T-cell (primary cell): ENCODE measurements around the gene TUBA4A. TPM values are rescaled to one million over a fixed set of nuclear protein-coding genes. Genes with fewer than 3 reads are reported as not detected.

ENCODE experiments used
- ATAC-seq, 4 experiments: fragments of 200-7000 bp in 3 of 4; fragments of 150-1000 bp in 1 of 4; cut with Tn5 transposase; replicated peaks in 1 of 4; 1 replicate in 3 of 4; 2 replicates in 1 of 4; pipeline ENCODE4 v1.10.0; 2021; ENCODE audit warnings: moderate library complexity in 3 of 4, mild to moderate bottlenecking in 2 of 4, moderate number of reproducible peaks in 1 of 4
- CTCF ChIA-PET, 2 donors: fragments of 300-600 bp; sonication (Branson Sonifier 250); formaldehyde crosslinking; loops; one replicate each; lab custom pipeline; 2022; ENCODE audit warnings: antibody characterized with exemption in 2 of 2; lab: Charles Lee
- POLR2A ChIA-PET, 2 donors: fragments of 300-600 bp; sonication (Branson Sonifier 250); formaldehyde crosslinking; loops; one replicate each; lab custom pipeline; 2022; ENCODE audit warnings: antibody characterized with exemption in 2 of 2; lab: Charles Lee
- DNase-seq, 35 experiments: peaks; one replicate each; pipeline versions ENCODE4 v3.0.0 to v3.0.0-alpha.2; 2013 to 2023
- H3K27ac ChIP-seq: one replicate; pipeline ENCODE4 v1.5.1; 2013; ENCODE audit warnings: low read length
- H3K27me3 ChIP-seq, 2 experiments: replicated peaks in 1 of 2; 1 replicate in 1 of 2; 2 replicates in 1 of 2; pipeline versions ENCODE4 v1.6.1 to v1.7.0; 2013; ENCODE audit warnings: low read length in 1 of 2, mixed read lengths in 1 of 2; ENCODE audit not compliant: control insufficient read depth in 2 of 2, insufficient read depth in 2 of 2; ENCODE audit errors: extremely low read depth in 1 of 2
- H3K36me3 ChIP-seq, 2 donors: 1 replicate in 1 of 2; 2 replicates in 1 of 2; pipeline versions ENCODE4 v1.6.1 to v1.7.0; 2013; ENCODE audit warnings: low read length in 1 of 2; ENCODE audit not compliant: control insufficient read depth in 2 of 2, insufficient read depth in 1 of 2; ENCODE audit errors: extremely low read depth in 1 of 2
- H3K4me1 ChIP-seq, 2 experiments: 1 replicate in 1 of 2; 2 replicates in 1 of 2; pipeline versions ENCODE4 v1.6.1 to v1.7.0; 2013; ENCODE audit warnings: low read length in 2 of 2, mixed read lengths in 1 of 2; ENCODE audit not compliant: insufficient read depth in 2 of 2, control insufficient read depth in 1 of 2; ENCODE audit errors: extremely low read depth in 1 of 2
- H3K4me3 ChIP-seq, 2 donors: 1 replicate in 1 of 2; 2 replicates in 1 of 2; pipeline versions ENCODE4 v1.5.1 to v1.7.0; 2013; ENCODE audit warnings: mild to moderate bottlenecking in 2 of 2, low read length in 1 of 2, moderate library complexity in 1 of 2; ENCODE audit not compliant: control insufficient read depth in 1 of 2; ENCODE audit errors: extremely low read depth in 1 of 2
- H3K9me3 ChIP-seq: 2 replicates; pipeline ENCODE4 v1.7.0; 2013
- H3K27ac Mint-ChIP-seq, 2 donors: one replicate each; pipeline ENCODE4 v1.8.0; 2020 to 2021; ENCODE audit warnings: mild to moderate bottlenecking in 2 of 2, mixed read lengths in 2 of 2
- H3K27me3 Mint-ChIP-seq, 2 donors: one replicate each; pipeline ENCODE4 v1.8.0; 2021 to 2022; ENCODE audit warnings: mixed read lengths in 2 of 2
- H3K36me3 Mint-ChIP-seq: one replicate; pipeline ENCODE4 v1.8.0; 2021; ENCODE audit warnings: mixed read lengths
- H3K4me1 Mint-ChIP-seq, 3 donors: one replicate each; pipeline ENCODE4 v1.8.0; 2020 to 2022; ENCODE audit warnings: mixed read lengths in 3 of 3, mild to moderate bottlenecking in 1 of 3
- H3K4me3 Mint-ChIP-seq, 3 donors: one replicate each; pipeline ENCODE4 v1.8.0; 2020 to 2022; ENCODE audit warnings: mild to moderate bottlenecking in 3 of 3, mixed read lengths in 3 of 3, moderate library complexity in 3 of 3
- H3K9me3 Mint-ChIP-seq, 3 donors: one replicate each; pipeline ENCODE4 v1.8.0; 2020 to 2022; ENCODE audit warnings: mixed read lengths in 3 of 3
- WGBS: methylation state at CpG from one replicate; pipeline ENCODE4 v1.1.5; 2013; ENCODE audit warnings: missing lambda C conversion rate; ENCODE audit not compliant: insufficient coverage; 5-methylcytosine and 5-hydroxymethylcytosine counted together
- total RNA-seq, 35 experiments: library from RNA in 6 of 35; stranded (reverse) in 6 of 35; fragments of 120-200 nt in 1 of 35; gene quantifications; one replicate each; pipeline versions ENCODE4 v1.2.1 to v1.2.4 and lab custom pipeline; 2013 to 2026

The TUBA4A gene
- total RNA-seq, 5 donors from 2014 or later (not counting 1 experiment from before 2014, with no cell fraction given), result 108 to 196 (median 121) TPM

DNA sequence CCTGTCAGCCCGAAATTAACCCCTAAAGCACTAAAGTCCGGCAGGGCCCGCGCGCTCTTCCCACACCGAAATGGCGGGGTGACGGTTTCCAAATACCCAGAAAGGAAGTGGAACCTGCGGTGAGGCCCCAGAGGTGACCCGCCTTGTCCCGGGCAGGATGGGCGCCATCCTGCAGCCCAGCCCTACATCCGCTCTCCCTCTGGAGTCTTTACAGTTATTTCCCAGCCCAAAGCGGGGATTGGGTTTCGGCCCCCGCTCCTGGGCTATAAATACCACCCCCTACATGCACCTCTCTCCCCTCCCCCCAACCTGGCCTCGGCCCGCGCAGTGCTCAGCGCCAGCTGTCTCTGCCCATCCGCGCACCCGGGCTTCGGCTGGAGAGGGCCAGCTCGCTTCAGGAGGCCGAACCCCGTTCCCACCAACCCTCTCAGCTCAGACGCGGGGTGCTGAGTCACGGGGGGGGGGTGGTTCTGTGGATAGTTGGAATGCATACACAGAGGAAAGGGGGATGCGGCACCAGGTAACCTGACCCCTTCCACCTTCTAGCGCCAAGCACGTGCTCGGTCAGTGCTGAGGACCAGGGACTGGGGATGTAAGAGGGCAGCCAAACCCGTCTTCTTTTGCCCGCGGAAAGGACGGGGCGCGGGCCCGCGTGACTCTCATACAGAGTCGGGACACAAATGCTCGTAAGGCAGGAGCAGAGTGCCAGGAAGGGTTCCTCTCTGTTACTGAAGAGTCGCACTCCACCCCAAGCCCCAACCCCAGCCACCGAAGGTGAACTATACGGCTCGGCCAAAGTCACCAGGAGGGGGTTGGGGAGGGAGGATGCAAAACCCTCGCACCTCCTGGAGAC is 592 bp downstream of the TUBA4A start, which contains the start of gene TUBA4B:
TUBA4B (plus strand) TSS at position 344 of the 853 bp plus-strand sequence; CDS start at position 509, 165 bp downstream.
- H3K4me3 Mint-ChIP-seq, result peak within 1 kb of the TSS; percentile 75 to 96 (median 83)
- WGBS, result 0% methylated on average over 21 of the region's 49 CpGs
- DNase-seq, result peak in 16 of 35 experiments; percentile 5 to 58 (median 27)
- no peaks in the 10 kb centered on the region for H3K9me3 Mint-ChIP-seq
- no peaks in the 10 kb centered on the region for H3K27me3 Mint-ChIP-seq
- ChIA-PET CTCF (interaction anchor here (0.6 to 2.5 kb wide), 9 partner anchors 24 to 350 kb away, joined by 3 to 38 read pairs (median 6); partner anchors contain the start of genes ANKZF1 (in 1 of the 2), ATG9A (in 1 of the 2), CNPPD1 (in 1 of the 2) and DNAJB2 (in 1 of the 2)), POLR2A (interaction anchor here (0.6 to 2.7 kb wide), 8 partner anchors 8 to 77 kb away, joined by 3 to 32 read pairs (median 4); partner anchors contain the start of genes GLB1L (in 2 of the 2), STK16 (in 2 of the 2), ABCB6 (in 1 of the 2) and ANKZF1 (in 1 of the 2))
- H3K36me3 Mint-ChIP-seq, result peaks cover 37% of the 10 kb centered on the region
- peaks cover 33 to 55% of the 10 kb centered on the region in 2 experiments for H3K4me1 ChIP-seq
- H3K27ac Mint-ChIP-seq, result peak within 1 kb of the TSS; percentile 98 to 99
- peak within 1 kb of the TSS; percentile 95 to 99 for H3K4me3 ChIP-seq
- peak within 1 kb of the TSS; percentile 94 for H3K27ac ChIP-seq
- H3K9me3 ChIP-seq, result no peaks in the 10 kb centered on the region
- peaks cover 56 to 57% (median 57%) of the 10 kb centered on the region in 3 donors for H3K4me1 Mint-ChIP-seq
- peak; percentile 28 to 38 (median 32) for ATAC-seq
- no peaks in the 10 kb centered on the region for H3K27me3 ChIP-seq
- peaks cover 15 to 38% of the 10 kb centered on the region in 2 donors for H3K36me3 ChIP-seq

DNA sequence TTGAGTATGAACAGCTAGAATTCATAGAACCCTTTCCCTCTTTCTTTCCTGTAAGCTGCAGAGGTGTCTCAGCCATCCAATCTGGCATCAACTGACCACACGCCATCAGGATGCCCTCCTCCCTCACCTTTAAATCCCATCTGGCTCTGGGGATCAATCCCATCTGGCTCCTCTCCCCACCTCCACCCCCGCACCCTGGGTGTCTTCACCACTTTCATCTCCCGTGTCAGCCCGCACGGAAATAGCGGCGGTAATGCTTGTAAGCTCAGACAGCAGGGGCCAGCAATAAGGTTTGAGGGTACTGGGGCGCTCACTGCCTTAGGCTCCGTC is 1.2 kb downstream of the TUBA4A start:
- ChIA-PET CTCF (interaction anchor here (0.6 to 1.2 kb wide), 5 partner anchors 26 to 50 kb away, joined by 3 to 6 read pairs (median 4); no protein-coding TSS in a partner anchor), POLR2A (interaction anchor here (0.6 to 2.7 kb wide), 7 partner anchors 7 to 75 kb away, joined by 3 to 32 read pairs (median 4); partner anchors contain the start of genes GLB1L (in 2 of the 2), STK16 (in 2 of the 2), ABCB6 (in 1 of the 2) and ANKZF1 (in 1 of the 2))
- Histone ChIP-seq H3K4me3 (peak overlapping the region; percentile 95 to 99), H3K27me3 (no peaks in the 10 kb centered on the region), H3K27ac (peak overlapping the region; percentile 94), H3K36me3 (peaks cover 15 to 41% of the 10 kb centered on the region in 2 donors), H3K9me3 (no peaks in the 10 kb centered on the region), H3K4me1 (peaks cover 36 to 61% of the 10 kb centered on the region in 2 experiments)
- peak in 2 of 4 experiments; percentile 3 to 4 for ATAC-seq
- peak in 12 of 35 experiments; percentile 22 to 57 (median 28) for DNase-seq
- H3K4me3 Mint-ChIP-seq, result peak overlapping the region; percentile 75 to 96 (median 83)
- WGBS, result 4% methylated on average over 9 of the region's 9 CpGs
- peaks cover 39% of the 10 kb centered on the region for H3K36me3 Mint-ChIP-seq
- H3K4me1 Mint-ChIP-seq, result peaks cover 62 to 63% (median 63%) of the 10 kb centered on the region in 3 donors
- H3K9me3 Mint-ChIP-seq, result no peaks in the 10 kb centered on the region
- no peaks in the 10 kb centered on the region for H3K27me3 Mint-ChIP-seq
- peak overlapping the region; percentile 98 to 99 for H3K27ac Mint-ChIP-seq

DNA sequence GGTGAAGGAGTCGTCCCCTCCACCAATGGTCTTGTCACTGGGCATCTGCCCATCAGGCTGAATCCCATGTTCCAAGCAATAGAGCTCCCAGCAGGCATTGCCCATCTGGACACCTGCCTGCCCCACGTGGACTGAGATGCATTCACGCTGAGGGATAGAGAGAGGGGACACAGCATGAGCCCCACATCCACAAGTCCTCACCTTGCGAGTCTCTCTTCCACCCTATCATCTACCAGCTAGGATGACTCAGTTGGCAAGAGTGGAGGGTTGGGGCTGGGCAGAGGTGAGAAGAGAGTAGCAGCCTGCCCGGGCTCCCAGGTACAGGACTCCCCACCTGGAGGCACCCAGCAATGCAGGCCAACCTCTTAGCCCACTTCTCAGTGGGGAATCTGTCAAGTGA is 1.6 kb downstream of the TUBA4A start:
- H3K27ac ChIP-seq, result peak overlapping the region; percentile 94
- Mint-ChIP-seq H3K27me3 (no peaks in the 10 kb centered on the region), H3K36me3 (peaks cover 39% of the 10 kb centered on the region), H3K27ac (peak overlapping the region; percentile 98 to 99), H3K9me3 (no peaks in the 10 kb centered on the region), H3K4me3 (peak overlapping the region; percentile 75 to 96 (median 83)), H3K4me1 (peaks cover 66 to 67% (median 67%) of the 10 kb centered on the region in 3 donors)
- ChIA-PET CTCF (interaction anchor here (0.6 to 1.2 kb wide), 4 partner anchors 26 to 50 kb away, joined by 3 to 4 read pairs (median 4); partner anchors contain the start of gene DNAJB2 (in 1 of the 2)), POLR2A (interaction anchor here (0.6 to 1.7 kb wide), 5 partner anchors 10 to 966 kb away, joined by 3 to 9 read pairs (median 4); partner anchors contain the start of genes ANKZF1 (in 1 of the 2) and ATG9A (in 1 of the 2))
- no peaks in the 10 kb centered on the region for H3K9me3 ChIP-seq
- H3K27me3 ChIP-seq, result no peaks in the 10 kb centered on the region
- no CpG with 5 or more reads among the region's 5 CpGs for WGBS
- H3K36me3 ChIP-seq, result peaks cover 15 to 41% of the 10 kb centered on the region in 2 donors
- peak overlapping the region; percentile 95 to 99 for H3K4me3 ChIP-seq
- peaks cover 38 to 66% of the 10 kb centered on the region in 2 experiments for H3K4me1 ChIP-seq
- DNase-seq (peak in 4 of 35 experiments; percentile 29 to 40 (median 36)), ATAC-seq (no peak)

DNA sequence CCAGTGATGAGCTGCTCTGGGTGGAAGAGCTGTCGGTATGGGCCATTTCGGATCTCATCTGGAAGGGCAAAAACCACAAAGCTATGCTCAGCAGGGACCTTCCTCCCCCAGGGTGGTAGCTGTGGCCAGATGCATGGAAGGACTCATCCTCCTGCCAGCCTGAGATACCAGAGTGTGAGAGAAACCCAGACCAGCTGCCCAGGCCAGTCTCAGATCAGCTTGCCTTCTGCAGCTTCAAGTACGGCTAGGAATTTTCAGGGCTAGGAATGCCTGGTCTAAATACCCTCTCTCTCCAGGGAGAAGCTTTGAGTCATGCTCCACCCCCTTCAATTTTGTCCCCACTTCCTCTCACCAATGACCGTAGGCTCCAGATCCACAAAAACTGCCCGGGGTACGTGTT is 2.1 kb downstream of the TUBA4A start:
- Histone ChIP-seq H3K27me3 (no peaks in the 10 kb centered on the region), H3K9me3 (no peaks in the 10 kb centered on the region), H3K4me1 (peaks cover 43 to 70% of the 10 kb centered on the region in 2 experiments), H3K36me3 (peaks cover 15 to 41% of the 10 kb centered on the region in 2 donors), H3K4me3 (peak overlapping the region; percentile 95 to 99), H3K27ac (peak overlapping the region; percentile 94)
- peaks cover 70 to 72% (median 72%) of the 10 kb centered on the region in 3 donors for H3K4me1 Mint-ChIP-seq
- ChIA-PET CTCF (interaction anchor here (0.8 to 1.2 kb wide), 3 partner anchors 26 to 40 kb away, joined by 3 to 4 read pairs (median 3); partner anchors contain the start of gene DNAJB2 (in 1 of the 2)), POLR2A (interaction anchor here (0.6 to 1.7 kb wide), 6 partner anchors 10 to 965 kb away, joined by 3 to 9 read pairs (median 4); partner anchors contain the start of genes ANKZF1 (in 1 of the 2) and ATG9A (in 1 of the 2))
- ATAC-seq (no peak), DNase-seq (no peak)
- WGBS, result 71% methylated on average over 1 of the region's 6 CpGs
- peak overlapping the region; percentile 75 to 96 (median 83) for H3K4me3 Mint-ChIP-seq
- no peaks in the 10 kb centered on the region for H3K9me3 Mint-ChIP-seq
- H3K27me3 Mint-ChIP-seq, result no peaks in the 10 kb centered on the region
- peak overlapping the region; percentile 98 to 99 for H3K27ac Mint-ChIP-seq
- peaks cover 39% of the 10 kb centered on the region for H3K36me3 Mint-ChIP-seq

DNA sequence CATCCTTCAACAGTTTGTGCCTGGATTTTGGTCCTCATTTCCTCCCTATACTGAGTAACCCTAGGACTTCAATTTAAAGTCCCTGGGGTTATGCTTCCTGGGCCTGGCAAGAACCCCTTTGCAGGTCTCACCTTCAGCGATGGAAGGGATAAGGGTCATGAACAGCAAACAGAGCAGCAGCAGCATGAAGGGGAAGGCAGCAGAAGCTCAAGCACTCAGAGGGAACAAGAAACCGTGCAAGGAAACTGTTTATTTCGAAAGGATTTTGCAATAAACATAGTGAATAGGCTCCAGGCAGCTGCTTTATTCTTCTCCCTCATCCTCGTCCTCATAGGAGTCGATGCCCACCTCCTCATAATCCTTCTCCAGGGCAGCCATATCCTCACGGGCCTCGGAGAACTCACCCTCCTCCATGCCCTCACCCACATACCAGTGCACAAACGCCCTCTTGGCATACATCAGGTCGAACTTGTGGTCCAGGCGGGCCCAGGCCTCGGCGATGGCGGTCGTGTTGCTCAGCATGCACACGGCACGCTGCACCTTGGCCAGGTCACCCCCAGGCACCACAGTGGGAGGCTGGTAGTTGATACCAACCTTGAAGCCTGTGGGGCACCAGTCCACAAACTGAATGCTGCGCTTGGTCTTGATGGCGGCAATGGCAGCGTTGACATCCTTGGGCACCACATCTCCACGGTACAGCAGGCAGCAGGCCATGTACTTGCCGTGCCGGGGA is 3.5 kb downstream of the TUBA4A start:
- Mint-ChIP-seq H3K4me1 (peaks cover 72 to 76% (median 74%) of the 10 kb centered on the region in 3 donors), H3K27me3 (no peaks in the 10 kb centered on the region), H3K36me3 (peaks cover 39% of the 10 kb centered on the region), H3K27ac (peak overlapping the region; percentile 98 to 99), H3K9me3 (no peaks in the 10 kb centered on the region), H3K4me3 (peak overlapping the region; percentile 75 to 96 (median 83))
- WGBS, result 76% methylated on average over 17 of the region's 22 CpGs
- ChIA-PET CTCF (interaction anchor here in 1 of 2 donors (0.5 to 1.9 kb wide), 5 partner anchors 9 to 91 kb away, joined by 3 to 6 read pairs (median 4); partner anchors contain the start of genes ANKZF1 and ATG9A), POLR2A (interaction anchor here (0.5 to 3.0 kb wide), 8 partner anchors 11 to 74 kb away, joined by 3 to 14 read pairs (median 4); partner anchors contain the start of genes DNAJB2 (in 2 of the 2), ANKZF1 (in 1 of the 2), ATG9A (in 1 of the 2) and CNPPD1 (in 1 of the 2))
- no peaks in the 10 kb centered on the region for H3K27me3 ChIP-seq
- peak overlapping the region; percentile 42 to 64 for H3K4me3 ChIP-seq
- H3K4me1 ChIP-seq, result peaks cover 51 to 80% of the 10 kb centered on the region in 2 experiments
- peaks cover 15 to 41% of the 10 kb centered on the region in 2 donors for H3K36me3 ChIP-seq
- ATAC-seq (no peak), DNase-seq (peak in 1 of 35 experiments; percentile 26)
- H3K27ac ChIP-seq, result peak overlapping the region; percentile 94
- H3K9me3 ChIP-seq, result no peaks in the 10 kb centered on the region
